Breast epithelium (tissue), 3 donors: ENCODE measurements around the gene MND1.

Experiments used
- CTCF ChIP-seq, 3 donors: fragments of 450-650 bp; IDR thresholded peaks; one replicate each; pipeline ENCODE4 v1.5.1; 2016 to 2017; ENCODE audit warnings: antibody characterized with exemption in 3 of 3, mild to moderate bottlenecking in 3 of 3, moderate library complexity in 3 of 3
- POLR2A ChIP-seq: fragments of 450-650 bp; IDR thresholded peaks from one replicate; pipeline ENCODE4 v1.6.1; 2016; ENCODE audit warnings: antibody characterized with exemption, mild to moderate bottlenecking, moderate library complexity
- POLR2AphosphoS5 ChIP-seq, 3 donors: sonication (generic); formaldehyde crosslinking; IDR thresholded peaks; one replicate each; pipeline ENCODE4 v1.6.1; 2017; ENCODE audit warnings: antibody characterized with exemption in 3 of 3

GRCh38 chr4:153419673-153420278 lies 75.3 kb downstream of the MND1 start:
- TF ChIP-seq CTCF (IDR thresholded peaks at IDR 0.05) (no peak), POLR2AphosphoS5 (IDR thresholded peaks at IDR 0.05) (no peak), POLR2A (no peak)
